ENCODE results near the gene SIK3.
"Not testable (repeated sequence)": the region's sequence is repeated elsewhere in the genome, so short reads cannot be mapped to it uniquely, and the experiment has no call there.

SIK3 gene

GRCh38 chr11:117042689-117043088 is 55.5 kb downstream of the SIK3 start:
- DNase-seq = no peak

- DNase-seq = no peak
Measured at GRCh38 chr11:117039900-117040299, 58.3 kb downstream of the SIK3 start.

- no peak for DNase-seq
Measured at GRCh38 chr11:117039270-117039669, 59.0 kb downstream of the SIK3 start.

- DNase-seq = no peak
Measured at GRCh38 chr11:117037975-117038350, 60.3 kb downstream of the SIK3 start.

GRCh38 chr11:117037279-117037974 is 60.8 kb downstream of the SIK3 start:
- DNase-seq = no peak

GRCh38 chr11:117034901-117035300 is 63.3 kb downstream of the SIK3 start:
- no peak for DNase-seq

GRCh38 chr11:117026593-117027330 is 71.5 kb downstream of the SIK3 start:
- no peak for DNase-seq

GRCh38 chr11:117023707-117024106 is 74.5 kb downstream of the SIK3 start:
- not testable (repeated sequence) for DNase-seq

GRCh38 chr11:117023178-117023577 is 75.0 kb downstream of the SIK3 start:
- DNase-seq = no peak

- DNase-seq = no peak
Measured at GRCh38 chr11:117022526-117022925, 75.7 kb downstream of the SIK3 start.

GRCh38 chr11:117020869-117021564 is 77.2 kb downstream of the SIK3 start:
- DNase-seq = no peak

- DNase-seq = no peak
Measured at GRCh38 chr11:117020287-117020686, 77.9 kb downstream of the SIK3 start.

GRCh38 chr11:117019871-117020270 is 78.4 kb downstream of the SIK3 start:
- DNase-seq = no peak

- no peak for DNase-seq
Measured at GRCh38 chr11:117017456-117017855, 80.8 kb downstream of the SIK3 start.

GRCh38 chr11:117016747-117017146 is 81.5 kb downstream of the SIK3 start:
- DNase-seq = no peak

- DNase-seq = no peak
Measured at GRCh38 chr11:117016246-117016645, 82.0 kb downstream of the SIK3 start.

- DNase-seq = no peak
Measured at GRCh38 chr11:117011541-117011898, 86.7 kb downstream of the SIK3 start.

GRCh38 chr11:117010808-117011540 is 87.3 kb downstream of the SIK3 start:
- DNase-seq = no peak

GRCh38 chr11:117009905-117010605 is 88.2 kb downstream of the SIK3 start:
- DNase-seq = no peak

- no peak for DNase-seq
Measured at GRCh38 chr11:117005758-117006157, 92.5 kb downstream of the SIK3 start.

- no peak for DNase-seq
Measured at GRCh38 chr11:117002639-117003299, 95.5 kb downstream of the SIK3 start.

All from NCI-H510A (cell line).